Loucy (cell line): ENCODE measurements around the gene TBC1D22A.

Source experiments
- EZH2phosphoT487 ChIP-seq: fragments of 200-600 bp; IDR thresholded peaks from 2 replicates; pipeline ENCODE4 v1.6.1; 2018; ENCODE audit warnings: antibody characterized with exemption, mild to moderate bottlenecking, moderate library complexity, borderline replicate concordance
- TF ChIP-seq, protein P1 (sequence below): fragments of 200-600 bp; sonication (generic); conservative IDR thresholded peaks from 2 replicates; pipeline ENCODE4 v1.5.1; 2014; ENCODE audit warnings: mild to moderate bottlenecking, antibody characterized with exemption, low read length

DNA sequence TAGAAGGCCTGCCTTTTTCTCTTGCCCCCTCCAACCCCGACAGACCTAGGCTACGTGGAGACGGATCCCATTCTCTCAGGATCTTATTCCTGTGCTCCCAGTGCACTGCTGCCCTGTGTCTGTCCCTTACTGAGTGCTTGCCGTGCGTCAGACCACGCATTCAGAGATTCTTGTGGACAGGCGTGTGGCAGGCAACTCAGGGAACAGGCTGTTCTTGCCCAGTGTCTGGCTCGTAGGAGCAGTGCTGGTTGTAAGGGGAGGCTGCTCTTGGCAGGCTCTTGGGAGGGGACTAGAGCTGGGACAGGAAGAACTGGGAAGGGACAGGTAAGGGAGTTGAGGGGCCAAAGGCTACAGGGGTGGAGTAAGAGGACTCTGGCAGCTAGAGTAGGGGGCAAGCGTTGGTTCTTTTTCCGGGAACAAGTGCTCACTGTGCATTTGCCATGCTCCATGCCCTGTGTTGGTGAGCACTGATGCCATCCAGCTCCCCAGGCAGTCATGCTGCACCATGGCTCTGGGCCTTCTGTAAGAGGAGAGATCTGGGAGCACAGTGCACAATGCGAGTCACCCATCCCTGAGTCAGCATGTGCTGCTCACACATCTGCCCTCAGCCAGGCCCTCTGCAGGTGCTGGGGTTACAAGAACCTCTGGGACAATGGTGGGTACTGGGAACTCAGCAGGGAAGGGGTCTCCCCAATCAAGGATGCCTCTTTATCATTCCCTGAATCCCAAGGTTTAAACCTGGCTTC is 119.1 kb downstream of the TBC1D22A start:
- TF ChIP-seq, protein P1, sequence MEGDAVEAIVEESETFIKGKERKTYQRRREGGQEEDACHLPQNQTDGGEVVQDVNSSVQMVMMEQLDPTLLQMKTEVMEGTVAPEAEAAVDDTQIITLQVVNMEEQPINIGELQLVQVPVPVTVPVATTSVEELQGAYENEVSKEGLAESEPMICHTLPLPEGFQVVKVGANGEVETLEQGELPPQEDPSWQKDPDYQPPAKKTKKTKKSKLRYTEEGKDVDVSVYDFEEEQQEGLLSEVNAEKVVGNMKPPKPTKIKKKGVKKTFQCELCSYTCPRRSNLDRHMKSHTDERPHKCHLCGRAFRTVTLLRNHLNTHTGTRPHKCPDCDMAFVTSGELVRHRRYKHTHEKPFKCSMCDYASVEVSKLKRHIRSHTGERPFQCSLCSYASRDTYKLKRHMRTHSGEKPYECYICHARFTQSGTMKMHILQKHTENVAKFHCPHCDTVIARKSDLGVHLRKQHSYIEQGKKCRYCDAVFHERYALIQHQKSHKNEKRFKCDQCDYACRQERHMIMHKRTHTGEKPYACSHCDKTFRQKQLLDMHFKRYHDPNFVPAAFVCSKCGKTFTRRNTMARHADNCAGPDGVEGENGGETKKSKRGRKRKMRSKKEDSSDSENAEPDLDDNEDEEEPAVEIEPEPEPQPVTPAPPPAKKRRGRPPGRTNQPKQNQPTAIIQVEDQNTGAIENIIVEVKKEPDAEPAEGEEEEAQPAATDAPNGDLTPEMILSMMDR, result no peak
- TF ChIP-seq EZH2phosphoT487, result no peak
